ENCODE results near the gene LAMA1. TPM values are rescaled to one million over a fixed set of nuclear protein-coding genes. Genes with fewer than 3 reads are reported as not detected.

LAMA1 gene
- total RNA-seq, 1 donor from 2014 or later, result 0.33 TPM

- DNase-seq (ENCODE audit: low spot score), result no peak
- ATAC-seq, result no peak
Observed at GRCh38 chr18:6891788-6892187, 225.8 kb downstream of the LAMA1 start.

Other genes with a start within 250 kb of the LAMA1 start
- gene LRRC30, start 113.3 kb upstream of the LAMA1 start, total RNA-seq, result not detected